ENCODE measurements around the gene EVPL. TPM values are rescaled to one million over a fixed set of nuclear protein-coding genes. Genes with fewer than 3 reads are reported as not detected.

The EVPL gene
- total RNA-seq, 1 experiment from 2014 or later, result 36.4 TPM

DNA sequence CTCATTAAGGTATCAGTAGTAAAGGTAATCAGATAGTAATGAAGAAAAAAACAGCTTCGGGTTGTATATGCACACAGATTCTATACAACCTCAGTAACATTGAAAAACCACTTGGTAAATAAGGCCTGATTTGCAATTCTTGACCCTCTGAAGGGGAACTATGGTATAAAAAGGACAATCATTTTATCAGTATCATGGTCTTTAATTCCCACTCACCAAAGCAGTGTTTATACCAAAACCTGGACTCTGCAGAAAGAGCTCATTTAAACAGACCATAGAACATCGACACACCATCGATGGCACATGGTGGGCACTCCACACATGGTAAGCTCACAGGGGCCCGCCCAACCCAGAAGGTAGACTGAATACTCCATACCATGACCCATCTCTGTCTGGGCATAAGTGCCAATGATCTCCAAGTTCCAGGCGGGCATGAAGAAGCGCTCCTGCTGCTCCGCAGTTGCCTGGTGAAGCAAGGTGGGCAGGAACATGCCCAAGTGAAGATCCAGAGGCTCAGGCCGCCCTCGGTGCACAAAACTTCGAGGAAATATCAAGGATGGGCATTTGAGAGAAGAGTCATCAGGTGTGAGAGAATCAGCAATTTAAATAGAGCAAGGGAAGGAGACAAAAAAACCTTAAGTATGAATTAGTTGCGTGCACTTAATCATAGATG is 67.1 kb downstream of the EVPL start:
- H3K36me3 ChIP-seq (ENCODE audit: control insufficient read depth, insufficient read depth, low read length), result 0 out of 2 replicates have a peak, but pooled peaks cover 3% of the 10 kb centered on the region
- no peaks in the 10 kb centered on the region for H3K27me3 ChIP-seq (ENCODE audit: control insufficient read depth, insufficient read depth, low read length)
- TF ChIP-seq, protein P1, sequence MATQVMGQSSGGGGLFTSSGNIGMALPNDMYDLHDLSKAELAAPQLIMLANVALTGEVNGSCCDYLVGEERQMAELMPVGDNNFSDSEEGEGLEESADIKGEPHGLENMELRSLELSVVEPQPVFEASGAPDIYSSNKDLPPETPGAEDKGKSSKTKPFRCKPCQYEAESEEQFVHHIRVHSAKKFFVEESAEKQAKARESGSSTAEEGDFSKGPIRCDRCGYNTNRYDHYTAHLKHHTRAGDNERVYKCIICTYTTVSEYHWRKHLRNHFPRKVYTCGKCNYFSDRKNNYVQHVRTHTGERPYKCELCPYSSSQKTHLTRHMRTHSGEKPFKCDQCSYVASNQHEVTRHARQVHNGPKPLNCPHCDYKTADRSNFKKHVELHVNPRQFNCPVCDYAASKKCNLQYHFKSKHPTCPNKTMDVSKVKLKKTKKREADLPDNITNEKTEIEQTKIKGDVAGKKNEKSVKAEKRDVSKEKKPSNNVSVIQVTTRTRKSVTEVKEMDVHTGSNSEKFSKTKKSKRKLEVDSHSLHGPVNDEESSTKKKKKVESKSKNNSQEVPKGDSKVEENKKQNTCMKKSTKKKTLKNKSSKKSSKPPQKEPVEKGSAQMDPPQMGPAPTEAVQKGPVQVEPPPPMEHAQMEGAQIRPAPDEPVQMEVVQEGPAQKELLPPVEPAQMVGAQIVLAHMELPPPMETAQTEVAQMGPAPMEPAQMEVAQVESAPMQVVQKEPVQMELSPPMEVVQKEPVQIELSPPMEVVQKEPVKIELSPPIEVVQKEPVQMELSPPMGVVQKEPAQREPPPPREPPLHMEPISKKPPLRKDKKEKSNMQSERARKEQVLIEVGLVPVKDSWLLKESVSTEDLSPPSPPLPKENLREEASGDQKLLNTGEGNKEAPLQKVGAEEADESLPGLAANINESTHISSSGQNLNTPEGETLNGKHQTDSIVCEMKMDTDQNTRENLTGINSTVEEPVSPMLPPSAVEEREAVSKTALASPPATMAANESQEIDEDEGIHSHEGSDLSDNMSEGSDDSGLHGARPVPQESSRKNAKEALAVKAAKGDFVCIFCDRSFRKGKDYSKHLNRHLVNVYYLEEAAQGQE (IDR thresholded peaks at IDR 0.05; ENCODE audit: insufficient read depth in 1 of 2, low read depth in 2 of 2, low read length in 1 of 2), result no peak
- TF ChIP-seq, protein P2, sequence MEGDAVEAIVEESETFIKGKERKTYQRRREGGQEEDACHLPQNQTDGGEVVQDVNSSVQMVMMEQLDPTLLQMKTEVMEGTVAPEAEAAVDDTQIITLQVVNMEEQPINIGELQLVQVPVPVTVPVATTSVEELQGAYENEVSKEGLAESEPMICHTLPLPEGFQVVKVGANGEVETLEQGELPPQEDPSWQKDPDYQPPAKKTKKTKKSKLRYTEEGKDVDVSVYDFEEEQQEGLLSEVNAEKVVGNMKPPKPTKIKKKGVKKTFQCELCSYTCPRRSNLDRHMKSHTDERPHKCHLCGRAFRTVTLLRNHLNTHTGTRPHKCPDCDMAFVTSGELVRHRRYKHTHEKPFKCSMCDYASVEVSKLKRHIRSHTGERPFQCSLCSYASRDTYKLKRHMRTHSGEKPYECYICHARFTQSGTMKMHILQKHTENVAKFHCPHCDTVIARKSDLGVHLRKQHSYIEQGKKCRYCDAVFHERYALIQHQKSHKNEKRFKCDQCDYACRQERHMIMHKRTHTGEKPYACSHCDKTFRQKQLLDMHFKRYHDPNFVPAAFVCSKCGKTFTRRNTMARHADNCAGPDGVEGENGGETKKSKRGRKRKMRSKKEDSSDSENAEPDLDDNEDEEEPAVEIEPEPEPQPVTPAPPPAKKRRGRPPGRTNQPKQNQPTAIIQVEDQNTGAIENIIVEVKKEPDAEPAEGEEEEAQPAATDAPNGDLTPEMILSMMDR (IDR thresholded peaks at IDR 0.05), result no peak
- no peak for TF ChIP-seq SIN3A (IDR thresholded peaks at IDR 0.05; ENCODE audit: borderline replicate concordance, insufficient read depth, low read depth, low read length)
- no peak for TF ChIP-seq POLR2AphosphoS5 (IDR thresholded peaks at IDR 0.05; ENCODE audit: low read depth, low read length)
- TF ChIP-seq TCF7L2 (IDR thresholded peaks at IDR 0.05; ENCODE audit: low read depth, low read length), result no peak
- no peaks in the 10 kb centered on the region; the same call in 1 of the 2 replicates for H3K4me1 ChIP-seq (ENCODE audit: control insufficient read depth, insufficient read depth, low read length)
- no TSS peak for BruUV-seq (replicated peaks)
- CTCF ChIA-PET, result interaction anchor here (0.6 kb wide), 1 partner anchor 36 kb away, joined by 4 read pairs; no protein-coding TSS in a partner anchor
- POLR2A ChIA-PET, result no interaction called here
- intact Hi-C loops (cut with micrococcal nuclease; ENCODE audit: unreplicated experiment), result no loop called here
- ATAC-seq, result 0 out of 2 replicates have a peak, but pooled peaks have one; percentile 30
- no peak for DNase-seq (ENCODE audit: low read depth, low spot score)
- H3K9me3 ChIP-seq (ENCODE audit: control insufficient read depth, insufficient read depth, low read depth, low read length), result no peaks in the 10 kb centered on the region
- no peak overlapping the region for H3K27ac ChIP-seq (ENCODE audit: low read length)
- in situ Hi-C loops (cut with HindIII; ENCODE audit: low pct_unique_long_range_greater_than_20kb, low sequenced_read_pairs), result no loop called here
- H3K4me3 ChIP-seq (ENCODE audit: low read depth in 2 of 2, low read length in 2 of 2), result no peak overlapping the region

DNA sequence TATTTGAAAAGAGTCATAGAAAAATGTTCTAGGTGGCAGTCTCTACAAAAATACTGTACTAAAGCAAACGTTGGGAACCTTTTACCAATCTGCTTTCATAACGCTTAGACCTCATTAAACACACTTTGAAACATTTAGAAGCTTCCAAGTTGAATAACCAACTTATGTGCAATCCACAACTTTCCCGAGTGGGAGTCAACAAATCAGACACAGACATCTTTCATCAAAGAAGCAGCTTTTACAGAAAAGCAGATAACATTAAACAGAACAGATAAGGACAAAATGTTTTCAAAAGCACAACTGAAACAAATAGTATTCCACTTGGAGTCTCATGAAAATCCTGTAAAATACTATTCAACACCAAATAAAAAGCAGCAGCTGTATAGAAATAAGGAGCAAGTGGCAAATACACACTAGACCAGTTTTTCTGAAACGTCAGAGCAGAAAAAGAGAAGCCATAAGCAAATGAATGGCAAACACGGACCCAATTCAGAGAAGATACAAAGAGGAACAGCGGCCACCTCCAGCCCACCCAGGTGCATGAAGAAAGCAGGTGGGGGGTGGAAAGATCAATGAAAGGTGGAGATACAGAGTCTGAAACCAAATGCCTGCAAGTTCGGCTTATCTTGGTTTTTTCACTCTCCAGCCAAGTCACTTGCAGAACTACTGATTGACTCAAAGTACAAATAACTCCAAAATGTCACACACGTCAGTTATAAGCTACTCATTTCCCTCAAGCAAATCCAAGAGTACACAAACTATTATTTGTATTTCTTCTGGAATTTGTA is 67.9 kb downstream of the EVPL start:
- H3K36me3 ChIP-seq (ENCODE audit: control insufficient read depth, insufficient read depth, low read length), result 0 out of 2 replicates have a peak, but pooled peaks cover 3% of the 10 kb centered on the region
- in situ Hi-C loops (cut with HindIII; ENCODE audit: low pct_unique_long_range_greater_than_20kb, low sequenced_read_pairs) (no loop called here), intact Hi-C loops (cut with micrococcal nuclease; ENCODE audit: unreplicated experiment) (no loop called here)
- TSS peak; percentile 20 for BruUV-seq (replicated peaks)
- TF ChIP-seq, protein P1 (IDR thresholded peaks at IDR 0.05; ENCODE audit: insufficient read depth in 1 of 2, low read depth in 2 of 2, low read length in 1 of 2), result no peak
- TF ChIP-seq, protein P2 (IDR thresholded peaks at IDR 0.05), result no peak
- TF ChIP-seq POLR2AphosphoS5 (IDR thresholded peaks at IDR 0.05; ENCODE audit: low read depth, low read length) (no peak), TCF7L2 (IDR thresholded peaks at IDR 0.05; ENCODE audit: low read depth, low read length) (no peak), SIN3A (IDR thresholded peaks at IDR 0.05; ENCODE audit: borderline replicate concordance, insufficient read depth, low read depth, low read length) (no peak)
- ChIA-PET POLR2A (interaction anchor here (0.5 kb wide), 1 partner anchor 23 kb away, joined by 3 read pairs; no protein-coding TSS in a partner anchor), CTCF (interaction anchor here (0.6 kb wide), 1 partner anchor 37 kb away, joined by 4 read pairs; no protein-coding TSS in a partner anchor)
- H3K4me3 ChIP-seq (ENCODE audit: low read depth in 2 of 2, low read length in 2 of 2), result no peak overlapping the region
- DNase-seq (ENCODE audit: low read depth, low spot score) (no peak), ATAC-seq (0 out of 2 replicates have a peak, but pooled peaks have one; percentile 21)
- H3K27me3 ChIP-seq (ENCODE audit: control insufficient read depth, insufficient read depth, low read length), result no peaks in the 10 kb centered on the region
- H3K9me3 ChIP-seq (ENCODE audit: control insufficient read depth, insufficient read depth, low read depth, low read length), result no peaks in the 10 kb centered on the region
- H3K4me1 ChIP-seq (ENCODE audit: control insufficient read depth, insufficient read depth, low read length), result no peaks in the 10 kb centered on the region; the same call in 1 of the 2 replicates
- no peak overlapping the region for H3K27ac ChIP-seq (ENCODE audit: low read length)
